ENCODE data around the gene BLCAP. TPM values are rescaled to one million over a fixed set of nuclear protein-coding genes. Genes with fewer than 3 reads are reported as not detected.
A peak's percentile ranks its signal among the peaks of the same experiment; 100 is the strongest.

The BLCAP gene
- total RNA-seq, 1 experiment from 2014 or later = 129 TPM

- H3K27me3 ChIP-seq (replicated peaks; ENCODE audit: control insufficient read depth, insufficient read depth, low read length) = no peaks in the 10 kb centered on the region
- no peak overlapping the region for H3K4me3 ChIP-seq (ENCODE audit: low read depth, low read length)
- H3K27me3 Mint-ChIP-seq (ENCODE audit: insufficient read depth, unreplicated experiment) = no peaks in the 10 kb centered on the region
- H3K36me3 ChIP-seq (ENCODE audit: control insufficient read depth, insufficient read depth, low read length) = no peaks in the 10 kb centered on the region
- TF ChIP-seq CTCF (IDR thresholded peaks at IDR 0.05; ENCODE audit: insufficient read depth in 1 of 2, low read depth in 1 of 2, low read length in 1 of 2, severe bottlenecking in 1 of 2, unreplicated experiment in 1 of 2) = no peak
- BruUV-seq (replicated peaks) = no TSS peak
- no peak overlapping the region for H3K4me3 Mint-ChIP-seq (ENCODE audit: unreplicated experiment)
- POLR2A ChIA-PET = no interaction called here
- H3K9me3 ChIP-seq = no peaks in the 10 kb centered on the region
- H3K27ac Mint-ChIP-seq (ENCODE audit: unreplicated experiment) = no peak overlapping the region
- intact Hi-C loops (cut with micrococcal nuclease; ENCODE audit: unreplicated experiment) = no loop called here
- H3K9me3 Mint-ChIP-seq (ENCODE audit: unreplicated experiment) = no peaks in the 10 kb centered on the region
- peaks cover 7% of the 10 kb centered on the region for H3K4me1 ChIP-seq
- CTCF ChIA-PET = interaction anchor here (0.6 to 1.2 kb wide), 5 partner anchors 18 to 226 kb away, joined by 3 to 5 read pairs (median 4); partner anchors contain the start of gene NNAT
- no peak for DNase-seq
- H3K36me3 Mint-ChIP-seq (ENCODE audit: insufficient read depth, unreplicated experiment) = no peaks in the 10 kb centered on the region
- H3K4me1 Mint-ChIP-seq (ENCODE audit: low read depth, unreplicated experiment) = no peaks in the 10 kb centered on the region
Observed at GRCh38 chr20:37502654-37503053, 25.0 kb downstream of the BLCAP start.

- BruUV-seq (replicated peaks) = no TSS peak
- CTCF ChIA-PET = interaction anchor here (0.6 to 1.2 kb wide), 9 partner anchors 9 to 306 kb away, joined by 3 to 5 read pairs (median 3); partner anchors contain the start of gene NNAT
- no peak overlapping the region for H3K27ac Mint-ChIP-seq (ENCODE audit: unreplicated experiment)
- H3K9me3 Mint-ChIP-seq (ENCODE audit: unreplicated experiment) = no peaks in the 10 kb centered on the region
- POLR2A ChIA-PET = no interaction called here
- Histone ChIP-seq H3K27me3 (replicated peaks; ENCODE audit: control insufficient read depth, insufficient read depth, low read length) (no peaks in the 10 kb centered on the region), H3K36me3 (ENCODE audit: control insufficient read depth, insufficient read depth, low read length) (no peaks in the 10 kb centered on the region), H3K4me3 (ENCODE audit: low read depth, low read length) (no peak overlapping the region), H3K4me1 (peaks cover 7% of the 10 kb centered on the region), H3K9me3 (no peaks in the 10 kb centered on the region)
- no peak overlapping the region for H3K4me3 Mint-ChIP-seq (ENCODE audit: unreplicated experiment)
- intact Hi-C loops (cut with micrococcal nuclease; ENCODE audit: unreplicated experiment) = no loop called here
- H3K36me3 Mint-ChIP-seq (ENCODE audit: insufficient read depth, unreplicated experiment) = no peaks in the 10 kb centered on the region
- H3K27me3 Mint-ChIP-seq (ENCODE audit: insufficient read depth, unreplicated experiment) = no peaks in the 10 kb centered on the region
- no peaks in the 10 kb centered on the region for H3K4me1 Mint-ChIP-seq (ENCODE audit: low read depth, unreplicated experiment)
- peak in 1 of 2 experiments; percentile 49 for TF ChIP-seq CTCF (IDR thresholded peaks at IDR 0.05; ENCODE audit: insufficient read depth in 1 of 2, low read depth in 1 of 2, low read length in 1 of 2, severe bottlenecking in 1 of 2, unreplicated experiment in 1 of 2)
- peak; percentile 58 to 74 for DNase-seq
Observed at GRCh38 chr20:37501940-37502339, 25.7 kb downstream of the BLCAP start.

- BruUV-seq (replicated peaks) = no TSS peak
- no peaks in the 10 kb centered on the region for H3K36me3 ChIP-seq (ENCODE audit: control insufficient read depth, insufficient read depth, low read length)
- H3K4me3 ChIP-seq (ENCODE audit: low read depth, low read length) = no peak overlapping the region
- TF ChIP-seq CTCF (IDR thresholded peaks at IDR 0.05; ENCODE audit: insufficient read depth in 1 of 2, low read depth in 1 of 2, low read length in 1 of 2, severe bottlenecking in 1 of 2, unreplicated experiment in 1 of 2) = no peak
- no peaks in the 10 kb centered on the region for H3K4me1 ChIP-seq
- Mint-ChIP-seq H3K4me3 (ENCODE audit: unreplicated experiment) (no peak overlapping the region), H3K9me3 (ENCODE audit: unreplicated experiment) (no peaks in the 10 kb centered on the region), H3K4me1 (ENCODE audit: low read depth, unreplicated experiment) (no peaks in the 10 kb centered on the region), H3K27me3 (ENCODE audit: insufficient read depth, unreplicated experiment) (no peaks in the 10 kb centered on the region), H3K27ac (ENCODE audit: unreplicated experiment) (no peak overlapping the region), H3K36me3 (ENCODE audit: insufficient read depth, unreplicated experiment) (no peaks in the 10 kb centered on the region)
- peak in 1 of 2 experiments; percentile 29 for DNase-seq
- no peaks in the 10 kb centered on the region for H3K27me3 ChIP-seq (replicated peaks; ENCODE audit: control insufficient read depth, insufficient read depth, low read length)
- intact Hi-C loops (cut with micrococcal nuclease; ENCODE audit: unreplicated experiment) = no loop called here
- no peaks in the 10 kb centered on the region for H3K9me3 ChIP-seq
- ChIA-PET POLR2A (no interaction called here), CTCF (no interaction called here)
Observed at GRCh38 chr20:37500311-37500710, 27.4 kb downstream of the BLCAP start.

Data from Caco-2 (cell line).